Lung microvascular endothelial cell (primary cell): ENCODE results near the gene HP1BP3. TPM values are rescaled to one million over a fixed set of nuclear protein-coding genes. Genes with fewer than 3 reads are reported as not detected.
"Not testable (repeated sequence)": the region's sequence is repeated elsewhere in the genome, so short reads cannot be mapped to it uniquely, and the experiment has no call there.

ENCODE experiments used
- DNase-seq, 2 donors: peaks; one replicate each; pipeline versions ENCODE4 v3.0.0 to v3.0.0-alpha.2; 2010; ENCODE audit warnings: low read depth in 2 of 2
- total RNA-seq: library from RNA; depleted of rRNA; stranded (reverse); fragments of >200 nt; gene quantifications from 2 replicates; pipeline ENCODE4 v1.2.1, GENCODE V29; 2014

The HP1BP3 gene, protein sequence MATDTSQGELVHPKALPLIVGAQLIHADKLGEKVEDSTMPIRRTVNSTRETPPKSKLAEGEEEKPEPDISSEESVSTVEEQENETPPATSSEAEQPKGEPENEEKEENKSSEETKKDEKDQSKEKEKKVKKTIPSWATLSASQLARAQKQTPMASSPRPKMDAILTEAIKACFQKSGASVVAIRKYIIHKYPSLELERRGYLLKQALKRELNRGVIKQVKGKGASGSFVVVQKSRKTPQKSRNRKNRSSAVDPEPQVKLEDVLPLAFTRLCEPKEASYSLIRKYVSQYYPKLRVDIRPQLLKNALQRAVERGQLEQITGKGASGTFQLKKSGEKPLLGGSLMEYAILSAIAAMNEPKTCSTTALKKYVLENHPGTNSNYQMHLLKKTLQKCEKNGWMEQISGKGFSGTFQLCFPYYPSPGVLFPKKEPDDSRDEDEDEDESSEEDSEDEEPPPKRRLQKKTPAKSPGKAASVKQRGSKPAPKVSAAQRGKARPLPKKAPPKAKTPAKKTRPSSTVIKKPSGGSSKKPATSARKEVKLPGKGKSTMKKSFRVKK
- 142 and 193 TPM in 2 replicates for total RNA-seq

DNA sequence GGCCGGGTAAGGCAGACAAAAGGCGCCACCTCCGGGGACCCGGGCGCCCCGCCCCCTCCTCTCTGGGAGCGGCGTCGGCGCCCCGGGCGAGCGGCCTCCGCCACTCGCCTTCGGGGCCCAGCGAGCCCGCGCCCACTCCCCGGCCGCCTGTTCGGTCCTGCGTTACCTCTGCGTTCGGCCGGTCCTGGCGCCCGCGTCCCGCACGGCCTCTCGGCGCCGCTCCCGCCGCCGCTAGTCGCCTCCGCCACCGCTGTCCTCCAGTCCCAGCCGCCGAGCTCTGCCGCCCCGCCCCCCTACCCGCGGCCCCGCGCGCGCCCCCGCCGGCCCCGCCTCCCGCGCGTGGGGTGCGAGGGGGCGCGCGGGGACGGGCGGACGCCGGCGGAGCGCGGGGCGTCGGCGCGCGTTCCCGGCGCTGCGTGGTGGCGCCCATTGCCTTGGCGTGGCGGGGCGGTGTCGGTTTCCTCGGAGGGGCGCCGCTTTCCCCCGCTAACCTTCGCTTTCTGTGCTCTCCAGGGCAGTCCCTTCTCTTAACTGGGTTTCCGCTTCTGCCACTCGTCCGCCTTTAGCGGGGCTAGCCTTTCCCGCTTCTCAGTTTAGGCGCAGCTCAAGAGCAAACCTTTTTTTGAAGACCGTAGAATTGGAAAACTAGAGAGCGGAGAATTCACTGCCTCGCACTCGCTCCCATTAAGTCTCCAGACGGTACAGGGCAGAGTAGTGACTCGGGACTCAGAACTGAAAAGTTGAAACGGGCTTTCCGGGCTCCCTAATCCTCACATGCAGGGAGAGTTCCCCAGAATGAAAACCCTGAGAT is at the start of gene HP1BP3:
TSS of gene HP1BP3 (minus strand) at position 279 of the 811 bp plus-strand sequence. CDS start 6,867 bp downstream, outside the sequence.
- DNase-seq: peak; percentile 68 to 81

DNA sequence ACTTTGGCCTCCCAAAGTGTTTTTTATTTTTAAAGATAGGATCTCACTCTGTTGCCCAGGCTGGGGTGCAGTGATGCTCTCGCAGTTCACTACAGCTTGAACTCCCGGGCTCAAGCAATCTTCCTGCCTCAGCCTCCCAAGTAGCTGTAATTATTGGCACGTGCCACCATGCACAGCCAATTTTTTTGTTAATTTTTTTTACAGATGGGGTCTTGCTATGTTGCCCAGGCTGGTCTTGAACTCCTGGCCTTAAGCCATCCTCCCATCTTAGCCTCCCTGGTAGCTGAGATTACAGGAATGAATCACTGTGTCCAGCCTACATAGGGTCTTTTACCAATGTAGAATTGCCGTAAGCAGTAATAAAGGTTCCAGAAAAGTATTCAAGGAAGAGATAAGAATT is 49.1 kb upstream of the HP1BP3 start:
- no peak for DNase-seq

DNA sequence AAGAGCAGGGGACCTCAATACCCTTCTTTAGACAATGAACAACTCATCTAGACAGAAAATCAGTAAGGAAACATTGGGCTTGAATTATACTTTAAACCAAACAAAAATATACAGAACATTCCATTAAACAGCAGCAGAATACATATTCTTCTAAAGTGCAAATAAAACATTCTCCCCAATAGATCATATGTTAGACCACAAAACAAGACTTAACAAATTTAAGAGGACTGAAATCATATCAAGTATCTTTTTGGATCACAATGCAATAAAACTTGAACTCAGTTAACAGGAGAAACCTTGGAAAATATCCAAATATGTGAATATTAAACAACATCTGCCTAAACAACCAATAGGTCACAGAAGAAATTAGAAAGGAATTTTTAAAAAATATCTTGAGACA is 47.7 kb upstream of the HP1BP3 start:
- no peak for DNase-seq

DNA sequence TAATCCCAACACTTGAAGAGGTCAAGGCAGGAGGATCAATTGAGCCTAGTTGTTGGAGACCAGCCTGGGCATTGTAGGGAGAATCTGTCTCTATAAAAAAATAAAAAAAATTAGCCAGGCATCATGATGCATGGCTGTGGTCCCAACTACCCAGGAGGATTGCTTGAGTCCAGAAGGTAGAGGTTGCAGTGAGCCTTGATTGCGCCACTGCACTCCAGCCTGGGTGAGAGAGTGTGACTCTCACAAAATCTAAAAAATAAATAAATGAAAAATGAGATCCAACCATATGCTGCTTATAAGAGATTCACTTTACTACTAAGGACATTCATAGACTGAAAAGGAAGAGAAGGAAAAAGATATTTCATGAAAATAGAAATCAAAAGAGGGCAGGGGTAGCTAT is 47.1 kb upstream of the HP1BP3 start:
- DNase-seq: no peak

DNA sequence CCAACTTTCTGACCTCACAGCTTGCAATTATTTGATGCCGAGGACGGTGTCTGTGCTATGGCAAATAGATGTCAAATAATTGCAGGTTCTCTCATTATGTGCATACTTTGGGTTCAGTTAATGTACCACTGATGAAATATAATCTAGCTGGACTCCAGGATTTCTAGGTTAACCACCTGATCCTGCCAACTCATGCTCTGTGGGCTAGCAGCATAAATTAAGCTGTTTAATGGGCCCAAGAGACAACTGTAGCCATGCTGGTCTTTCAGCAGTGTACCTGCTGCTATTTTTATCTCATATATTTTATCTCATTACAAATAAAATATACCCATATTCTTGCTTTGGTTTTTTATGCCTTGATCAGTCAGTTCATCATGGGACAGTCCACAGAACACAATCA is 43.3 kb upstream of the HP1BP3 start:
- no peak for DNase-seq

DNA sequence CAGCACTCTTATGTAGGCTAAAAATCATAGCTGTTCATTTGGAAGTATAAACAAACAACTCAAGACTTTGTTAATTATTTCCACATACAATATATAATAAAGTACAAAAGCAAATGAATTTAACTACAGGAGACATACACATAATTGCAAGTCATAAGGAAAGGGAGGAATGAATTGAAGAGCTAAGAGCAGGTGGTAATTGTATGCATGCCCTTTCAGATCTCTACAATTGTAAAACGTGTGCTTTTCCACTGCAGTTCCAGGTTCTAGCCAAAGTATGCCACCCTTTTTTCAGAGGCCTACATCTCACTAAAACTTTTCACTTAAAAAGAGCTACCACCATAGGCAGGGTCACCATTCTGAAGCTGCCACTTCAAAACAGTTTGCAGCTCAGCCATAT is 42.8 kb upstream of the HP1BP3 start:
- no peak for DNase-seq

DNA sequence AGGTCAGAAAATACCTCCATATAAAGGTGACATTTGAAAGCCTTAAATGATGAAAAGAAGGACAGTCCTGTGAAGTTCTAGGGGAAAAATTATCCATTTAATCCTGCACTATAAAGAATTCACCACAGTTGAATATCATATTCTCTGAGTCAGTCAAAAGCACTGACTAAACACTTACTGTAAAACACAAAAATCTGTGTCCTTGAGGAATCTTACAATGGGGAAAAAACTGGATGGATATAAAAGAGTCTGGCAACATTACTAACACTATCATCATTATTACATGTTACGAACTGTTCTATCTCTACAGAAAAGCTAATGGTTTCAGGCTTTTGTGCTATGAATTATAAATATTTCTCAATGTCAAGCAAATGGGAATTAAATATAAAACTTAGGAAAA is 42.4 kb upstream of the HP1BP3 start:
- no peak for DNase-seq

DNA sequence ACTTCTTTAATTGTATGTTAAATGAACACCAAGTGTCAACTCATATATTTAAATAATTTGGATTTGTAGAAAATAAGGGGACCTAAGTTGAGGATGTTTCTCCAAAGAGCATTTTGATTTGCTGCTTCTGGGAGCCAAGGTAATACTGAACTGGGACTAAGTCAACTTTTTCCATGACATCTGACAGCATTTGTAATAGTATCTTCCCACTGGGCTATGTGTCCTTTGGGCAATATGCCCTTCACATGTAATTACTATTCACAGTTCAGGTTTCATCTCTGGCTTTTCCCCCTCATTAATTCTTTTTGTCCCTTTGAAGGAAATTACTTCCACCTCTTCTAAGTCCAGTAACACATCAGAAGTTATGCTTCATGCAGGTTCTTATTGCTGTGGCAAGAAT is 36.7 kb upstream of the HP1BP3 start:
- DNase-seq: no peak

DNA sequence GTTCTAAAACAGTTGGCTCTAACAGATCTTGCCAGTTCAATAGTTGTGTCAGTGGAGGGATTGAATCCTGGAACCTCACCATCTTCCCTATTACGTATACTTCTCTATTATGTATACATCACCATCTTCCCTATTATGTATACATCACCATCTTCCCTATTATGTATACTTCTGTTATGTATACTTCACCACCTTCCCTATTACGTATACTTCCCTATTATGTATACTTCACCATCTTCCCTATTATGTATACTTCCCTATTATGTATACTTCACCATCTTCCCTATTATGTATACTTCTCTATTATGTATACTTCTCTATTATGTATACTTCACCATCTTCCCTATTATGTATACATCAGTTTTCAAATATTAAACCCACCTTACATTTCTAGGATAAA is 34.4 kb upstream of the HP1BP3 start:
- no peak for DNase-seq

DNA sequence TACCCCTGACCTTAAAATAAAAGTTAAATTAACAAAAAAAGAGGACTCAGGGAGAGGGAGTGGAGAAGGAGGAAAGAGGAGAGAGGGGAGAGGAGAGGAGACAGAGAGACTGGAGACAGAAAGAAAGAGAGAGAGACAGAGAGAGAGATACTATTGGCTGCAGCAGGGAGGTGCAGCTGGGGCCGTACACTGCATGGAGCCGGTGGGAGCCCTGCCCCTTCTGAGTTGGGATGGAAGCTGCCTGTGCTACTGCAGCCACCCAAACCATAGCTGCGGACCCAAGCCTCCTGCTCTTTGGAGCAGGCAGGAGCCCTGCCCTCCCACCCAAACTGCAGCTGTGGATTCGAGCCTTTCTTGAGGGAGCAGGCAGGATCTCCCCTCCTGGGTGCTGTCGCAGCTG is 32.7 kb upstream of the HP1BP3 start:
- DNase-seq: no peak

DNA sequence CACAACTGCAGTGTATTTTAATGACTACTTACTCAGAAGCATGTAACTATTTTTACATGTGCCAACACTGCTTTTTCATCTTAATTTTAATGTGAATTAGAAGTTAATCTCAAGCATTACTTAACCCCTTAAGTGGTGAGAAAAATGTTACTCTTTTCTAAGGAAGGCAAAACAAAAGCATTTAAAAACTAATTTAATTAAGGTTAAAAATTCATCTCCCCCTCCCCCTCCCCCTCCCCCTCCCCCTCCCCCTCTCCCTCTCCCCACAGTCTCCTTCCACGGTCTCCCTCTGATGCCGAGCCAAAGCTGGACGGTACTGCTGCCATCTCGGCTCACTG is 27.4 kb upstream of the HP1BP3 start:
- no peak for DNase-seq

DNA sequence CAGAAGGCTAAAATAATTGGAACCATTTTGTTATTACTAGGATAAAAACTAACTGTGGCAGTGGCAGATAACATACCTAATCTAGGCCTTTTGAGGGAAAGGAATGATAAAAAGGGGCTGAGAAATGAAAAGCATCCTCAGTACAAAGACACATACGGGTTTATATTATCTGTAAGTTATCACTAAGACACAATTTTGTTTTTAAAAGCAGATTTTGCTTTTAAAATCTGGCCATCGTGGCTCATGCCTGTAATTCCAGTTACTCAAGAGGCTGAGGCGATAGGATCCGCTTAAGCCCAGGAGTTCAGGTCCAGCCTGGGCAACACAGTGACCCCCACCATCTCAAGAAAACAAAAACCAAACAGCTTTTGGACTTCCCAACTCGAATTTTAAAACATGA is 24.8 kb upstream of the HP1BP3 start:
- DNase-seq: no peak

DNA sequence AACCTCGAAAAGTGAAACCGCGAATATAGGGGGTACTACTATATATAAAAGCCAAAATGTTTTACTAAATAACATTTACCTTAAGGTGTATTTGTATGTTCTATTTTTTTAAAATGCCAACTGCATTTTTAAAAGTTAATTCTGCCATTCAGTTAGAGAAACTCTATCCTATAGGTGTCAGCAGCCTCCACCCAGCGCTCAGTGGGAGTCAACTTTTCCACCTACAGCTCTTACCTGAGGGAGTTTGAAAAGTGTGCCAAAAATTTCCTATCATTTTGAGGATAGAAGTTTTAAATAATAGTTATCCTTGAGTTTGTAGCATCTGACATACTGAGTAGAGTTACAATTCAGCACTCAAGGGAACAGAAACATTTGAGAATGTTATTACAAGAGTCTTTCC is 6.1 kb upstream of the HP1BP3 start:
- no peak for DNase-seq

DNA sequence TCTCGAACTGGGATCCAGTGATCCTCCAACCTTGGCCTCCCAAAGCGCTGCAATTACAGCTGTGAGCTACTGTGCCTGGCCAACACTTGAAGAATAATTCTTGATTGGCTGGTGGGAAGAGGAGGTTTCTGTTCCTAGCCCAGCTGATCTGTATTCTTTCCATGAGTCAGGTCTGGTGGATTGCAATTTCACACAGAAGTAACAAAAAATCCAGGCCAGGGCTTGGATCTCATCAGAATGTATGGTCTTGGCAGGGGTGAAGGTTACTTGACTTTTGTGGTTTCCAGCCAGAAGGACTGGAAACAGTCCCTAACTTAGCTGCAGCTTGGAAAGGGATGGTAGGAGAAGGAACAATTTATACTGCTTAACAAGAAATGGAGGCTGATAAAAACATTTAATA is 5.1 kb upstream of the HP1BP3 start:
- DNase-seq: no peak

DNA sequence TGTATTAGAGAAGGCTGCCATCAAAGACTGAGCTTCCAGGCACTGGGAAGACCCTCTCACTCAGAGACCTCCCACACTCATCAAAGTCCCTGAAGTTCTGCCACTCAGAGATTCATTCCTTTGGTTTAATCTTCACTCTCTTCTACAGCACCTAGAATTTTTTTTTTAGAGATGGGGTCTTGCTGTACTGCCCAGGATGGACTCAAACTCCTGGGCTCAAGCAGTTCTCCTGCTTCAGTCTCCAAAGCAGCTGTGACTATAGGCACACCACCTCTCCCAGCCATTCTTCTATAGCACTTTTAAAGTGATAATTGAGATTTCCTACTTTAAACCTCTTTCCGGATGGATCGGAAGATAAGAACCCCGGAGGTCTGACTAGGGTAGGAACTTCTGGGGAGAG is 3.7 kb upstream of the HP1BP3 start:
- DNase-seq: no peak

DNA sequence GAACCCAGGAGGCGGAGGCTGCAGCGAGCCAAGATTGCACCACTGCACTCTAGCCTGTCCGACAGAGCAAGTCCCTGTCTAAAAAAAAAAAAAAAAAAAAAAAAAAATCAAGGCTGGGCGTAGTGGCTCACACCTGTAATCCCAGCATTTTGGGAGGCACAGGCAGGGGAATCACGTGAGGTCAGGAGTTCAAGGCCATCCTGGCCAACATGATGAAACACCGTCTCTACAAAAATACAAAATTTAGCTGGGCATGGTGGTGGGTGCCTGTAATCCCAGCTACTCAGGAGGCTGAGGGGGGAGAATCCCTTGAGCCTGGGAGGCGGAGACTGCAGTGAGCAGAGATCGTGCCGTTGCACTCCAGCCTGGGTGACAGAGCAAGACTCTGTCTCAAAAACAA is 2.5 kb upstream of the HP1BP3 start:
- DNase-seq: not testable (repeated sequence)

DNA sequence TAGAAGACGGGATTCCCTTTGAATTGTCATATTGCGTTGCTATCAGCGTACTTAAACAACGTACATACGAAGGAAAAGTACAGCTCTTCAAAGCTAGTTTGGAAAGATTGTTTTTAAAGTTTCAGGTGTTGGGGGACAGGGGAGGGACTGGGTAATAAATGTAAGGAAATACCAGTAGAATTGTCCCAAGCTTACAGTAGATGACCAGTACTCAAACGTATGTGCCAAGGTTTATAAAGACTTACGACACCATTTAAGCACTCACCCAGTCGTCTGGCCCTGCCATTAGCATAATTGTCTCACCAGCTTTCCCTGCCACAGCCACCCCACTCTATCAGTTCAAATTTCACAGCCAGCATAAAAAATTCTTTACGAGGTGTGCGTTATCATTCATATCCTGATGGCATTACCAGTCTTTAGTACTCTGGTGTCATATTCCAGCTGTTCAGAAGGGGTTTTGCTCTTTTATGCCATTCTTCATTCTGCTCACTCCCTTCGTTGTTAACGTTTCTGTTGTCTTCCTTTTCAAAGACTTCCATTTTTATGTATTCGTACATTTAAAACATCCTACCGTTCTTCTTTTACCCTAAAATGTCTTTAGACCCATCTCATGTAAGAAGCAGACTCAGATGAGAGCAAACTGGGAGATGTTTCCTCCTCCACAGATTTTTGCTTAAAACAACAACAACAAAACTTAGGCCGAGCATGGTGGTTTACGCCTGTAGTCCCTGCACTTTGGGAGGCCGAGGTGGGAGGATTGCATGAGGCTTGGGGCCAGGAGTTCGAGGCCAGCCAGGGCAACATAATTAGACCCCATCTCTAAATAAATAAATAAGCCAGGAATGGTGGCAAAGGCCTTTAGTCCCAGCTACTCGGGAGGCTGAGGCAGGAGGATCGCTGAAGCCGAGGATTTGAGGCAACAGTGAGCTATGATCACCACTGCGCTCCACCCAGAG is 1.0 kb upstream of the HP1BP3 start:
- peak; percentile 48 to 61 for DNase-seq

DNA sequence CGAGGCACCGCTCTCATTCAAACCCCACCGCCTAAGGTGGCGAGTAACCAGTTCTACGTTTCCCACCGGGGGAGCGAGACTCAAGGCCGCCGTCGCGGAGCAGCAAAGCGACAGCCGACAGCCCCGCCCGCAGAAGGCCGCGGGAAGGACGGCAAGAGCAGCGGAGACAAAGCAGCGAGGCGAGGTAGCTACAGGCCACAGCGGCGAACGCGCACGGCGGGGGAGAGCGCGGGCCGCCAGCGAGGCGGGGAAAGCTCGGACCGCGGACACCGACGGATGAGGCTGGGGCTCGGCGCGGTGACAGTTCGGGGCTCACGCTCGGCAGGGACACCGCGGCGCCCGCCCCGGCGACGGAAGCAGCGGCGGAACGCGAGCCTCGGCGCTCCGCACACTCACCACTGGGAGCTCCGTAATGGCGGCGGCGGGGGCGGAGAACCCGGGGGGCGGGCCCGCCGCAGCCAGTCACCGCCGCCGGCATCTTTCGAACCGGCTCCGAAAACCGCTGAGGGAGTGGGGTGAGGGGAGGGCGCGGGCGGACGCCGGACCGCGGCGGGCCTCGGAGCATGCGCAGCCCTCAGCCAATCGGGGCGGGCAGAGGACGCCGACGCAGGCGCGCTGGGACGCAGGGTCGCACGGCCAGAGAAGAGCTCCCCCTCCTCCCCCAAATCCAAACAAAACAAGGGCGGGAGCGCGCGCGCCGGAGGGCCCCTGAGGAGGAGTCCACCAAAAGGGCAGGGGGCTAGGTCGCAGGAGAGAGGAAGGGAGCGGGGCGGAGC is 666 bp downstream of the HP1BP3 start:
- DNase-seq: peak; percentile 95 to 97

DNA sequence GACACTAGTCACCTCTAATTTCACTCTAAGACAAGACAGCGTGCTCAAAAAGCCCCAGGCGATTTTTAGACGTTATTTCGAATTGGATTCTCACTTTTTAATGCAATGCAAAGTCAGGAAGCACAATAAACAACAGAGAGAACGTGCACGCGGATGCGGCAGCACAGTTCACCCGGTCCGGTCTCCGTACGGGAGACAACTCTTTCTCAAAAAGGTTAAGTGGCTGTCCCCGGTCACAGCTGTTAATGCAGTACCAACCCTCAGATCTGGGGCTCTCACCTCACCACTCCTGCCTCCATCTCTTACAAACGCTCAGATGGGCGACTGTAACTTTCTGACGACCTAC is 1.2 kb downstream of the HP1BP3 start:
- no peak for DNase-seq

DNA sequence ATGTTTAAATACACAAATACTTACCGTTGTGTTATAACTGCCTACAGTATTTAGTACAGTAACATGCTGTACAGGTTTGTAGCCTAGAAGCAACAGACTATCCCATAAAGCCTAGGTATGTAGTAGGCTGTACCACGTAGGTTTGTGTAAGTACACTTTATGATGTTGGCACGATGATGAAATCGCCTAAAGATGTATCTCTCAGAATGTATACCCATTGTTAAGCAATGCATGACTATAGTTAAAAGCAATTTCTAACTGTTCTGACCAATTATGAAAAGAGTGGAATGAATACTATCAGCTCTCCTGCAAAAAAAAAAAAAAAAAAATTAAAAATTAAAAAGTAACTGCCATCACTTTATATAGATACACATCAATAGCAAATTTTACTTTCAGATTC is 11.4 kb downstream of the HP1BP3 start:
- DNase-seq: no peak

DNA sequence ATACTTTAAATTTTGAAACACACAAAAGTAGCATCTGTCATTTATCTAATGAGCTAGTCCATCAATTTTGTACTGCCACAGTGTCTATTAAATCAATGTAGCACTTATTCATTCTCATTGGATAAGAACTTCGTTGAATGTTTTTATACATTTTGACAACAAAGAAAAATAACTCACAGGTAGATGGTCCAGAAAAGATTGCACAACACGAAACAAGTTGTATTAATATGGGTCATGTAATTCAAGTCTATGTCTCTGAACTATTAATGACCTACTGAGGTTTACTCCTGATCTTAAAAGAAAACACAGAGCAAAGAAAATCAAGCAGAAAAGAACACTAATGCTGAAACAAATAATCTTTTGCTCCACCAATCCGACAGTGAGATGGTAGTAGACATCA is 15.3 kb downstream of the HP1BP3 start:
- no peak for DNase-seq
